Testis (tissue), 5 donors: ENCODE data around the gene WFDC13. TPM values are rescaled to one million over a fixed set of nuclear protein-coding genes. Genes with fewer than 3 reads are reported as not detected.
"Not testable (repeated sequence)": the region's sequence is repeated elsewhere in the genome, so short reads cannot be mapped to it uniquely, and the experiment has no call there.

Source experiments
- DNase-seq: peaks from one replicate; pipeline ENCODE4 v3.0.0-alpha.2; 2019
- H3K27ac ChIP-seq, 2 donors: fragments of 200-600 bp; sonication (generic); one replicate each; pipeline ENCODE4 v1.5.1; 2019
- H3K27me3 ChIP-seq: fragments of 200-600 bp; sonication (generic); one replicate; pipeline ENCODE4 v1.5.1; 2019
- H3K36me3 ChIP-seq: fragments of 200-600 bp; sonication (generic); one replicate; pipeline ENCODE4 v1.5.1; 2017; ENCODE audit warnings: low read depth; ENCODE audit errors: missing control alignments
- H3K4me1 ChIP-seq: fragments of 200-600 bp; sonication (generic); one replicate; pipeline ENCODE4 v1.5.1; 2019
- H3K4me3 ChIP-seq, 2 donors: fragments of 200-600 bp; sonication (generic); one replicate each; pipeline ENCODE4 v1.5.1; 2017 to 2019
- H3K9me3 ChIP-seq: fragments of 200-600 bp; sonication (generic); one replicate; pipeline ENCODE4 v1.5.1; 2017
- CTCF ChIP-seq, 3 experiments: fragments of 450-650 bp in 2 of 3; fragments of 200-600 bp in 1 of 3; sonication (generic) in 1 of 3; IDR thresholded peaks; one replicate each; pipeline ENCODE4 v1.5.1; 2016 to 2019; ENCODE audit warnings: antibody characterized with exemption in 3 of 3, mild to moderate bottlenecking in 2 of 3, moderate library complexity in 1 of 3
- POLR2A ChIP-seq: fragments of 450-650 bp; IDR thresholded peaks from one replicate; pipeline ENCODE4 v1.6.1; 2017; ENCODE audit warnings: antibody characterized with exemption, mild to moderate bottlenecking, moderate library complexity
- WGBS, 2 donors: methylation state at CpG; one replicate each; pipeline ENCODE4 v1.1.5; 2018; 5-methylcytosine and 5-hydroxymethylcytosine counted together
- intact Hi-C: fragments of 100-400 bp; cut with DNase I; formaldehyde crosslinking; loops from one replicate; pipeline ENCODE4 v1.15.1; 2023; ENCODE audit warnings: low total_unique reads
- long read RNA-seq, 2 donors: transcript quantifications; one replicate each; lab custom pipeline, GENCODE V29; 2026
- polyA plus RNA-seq: library from polyadenylated mRNA; stranded (reverse); fragments of 350-450 nt; fragmentation: Illumina TruSeq; extraction: RNeasy Lipid Tissue Mini Kit (QIAGEN cat#74804); gene quantifications from one replicate; pipeline ENCODE4 v1.2.3, GENCODE V29; 2014; ENCODE audit warnings: low read depth, low replicate concordance; ENCODE audit not compliant: insufficient read depth
- total RNA-seq, 2 donors: library from RNA; depleted of rRNA; stranded (reverse); fragments of >200 nt; gene quantifications; one replicate each; pipeline ENCODE4 v1.2.3, GENCODE V29; 2016

WFDC13 gene
- total RNA-seq (not detected), polyA plus RNA-seq (not detected)
- long read RNA-seq, donor 1 = 0 reads
- long read RNA-seq, donor 2 = 0 reads

- TF ChIP-seq CTCF (IDR thresholded peaks at IDR 0.05) (no peak), POLR2A (no peak)
- no peaks in the 10 kb centered on the region for H3K36me3 ChIP-seq
- H3K4me3 ChIP-seq = no peak within 1 kb of the TSS
- DNase-seq = no peak
- no peaks in the 10 kb centered on the region for H3K4me1 ChIP-seq
- no peaks in the 10 kb centered on the region for H3K27me3 ChIP-seq
- WGBS, 2 donors = 65 to 74% methylated on average over 4 of the region's 4 CpGs
- intact Hi-C loops = no loop called here
- no peaks in the 10 kb centered on the region for H3K9me3 ChIP-seq
- H3K27ac ChIP-seq = no peak within 1 kb of the TSS
Observed at GRCh38 chr20:45701873-45702272, at the start of gene WFDC13. Gene WFDC13 (plus strand): TSS chr20:45702038. CDS start chr20:45702124, 86 bp downstream.

GRCh38 chr20:45657038-45657437 lies 44.8 kb upstream of the WFDC13 start:
- H3K27ac ChIP-seq, intact Hi-C loops: not testable (repeated sequence)

GRCh38 chr20:45670139-45670538 lies 31.7 kb upstream of the WFDC13 start, which contains the start of gene WFDC11:
Gene WFDC11 (minus strand): TSS chr20:45670239. CDS start chr20:45650600, 19,639 bp downstream.
- TF ChIP-seq POLR2A (no peak), CTCF (IDR thresholded peaks at IDR 0.05) (no peak)
- Histone ChIP-seq H3K4me3 (no peak within 1 kb of the TSS), H3K27me3 (no peaks in the 10 kb centered on the region), H3K27ac (no peak within 1 kb of the TSS), H3K36me3 (no peaks in the 10 kb centered on the region), H3K4me1 (no peaks in the 10 kb centered on the region), H3K9me3 (no peaks in the 10 kb centered on the region)
- DNase-seq = no peak
- WGBS, 2 donors = 67 to 85% methylated on average over 1 of the region's 1 CpG
- intact Hi-C loops = no loop called here

More at GRCh38 chr20:45657038-45657437, 44.8 kb upstream of the WFDC13 start:
- DNase-seq, H3K4me1 ChIP-seq, H3K4me3 ChIP-seq, H3K27me3 ChIP-seq, H3K9me3 ChIP-seq, H3K36me3 ChIP-seq: not testable (repeated sequence)
- whole genome bisulfite sequencing, 2 donors = 78 to 97% methylated on average over 3 of the region's 3 CpGs

- Histone ChIP-seq H3K4me3 (no peak overlapping the region), H3K27ac (no peak overlapping the region), H3K9me3 (no peaks in the 10 kb centered on the region), H3K4me1 (no peaks in the 10 kb centered on the region), H3K36me3 (no peaks in the 10 kb centered on the region), H3K27me3 (no peaks in the 10 kb centered on the region)
- TF ChIP-seq POLR2A = no peak
- TF ChIP-seq CTCF (IDR thresholded peaks at IDR 0.05) = no peak
- DNase-seq = no peak
- intact Hi-C loops = no loop called here
Observed at GRCh38 chr20:45672765-45673164, 29.1 kb upstream of the WFDC13 start.

- intact Hi-C loops = no loop called here
Observed at GRCh38 chr20:45679650-45680049, 22.2 kb upstream of the WFDC13 start.

More at GRCh38 chr20:45679650-45680049, 22.2 kb upstream of the WFDC13 start:
- H3K36me3 ChIP-seq = no peaks in the 10 kb centered on the region
- no peak for DNase-seq
- H3K27me3 ChIP-seq = no peaks in the 10 kb centered on the region
- TF ChIP-seq POLR2A (no peak), CTCF (IDR thresholded peaks at IDR 0.05) (no peak)
- no peaks in the 10 kb centered on the region for H3K9me3 ChIP-seq
- no peak overlapping the region for H3K4me3 ChIP-seq
- no peaks in the 10 kb centered on the region for H3K4me1 ChIP-seq
- no peak overlapping the region for H3K27ac ChIP-seq
